GM18526 (cell line): Measurements from ENCODE around the gene ST8SIA6.

ENCODE experiments used
- POLR2A ChIP-seq: IDR thresholded peaks from 3 replicates; pipeline ENCODE4 v1.6.1; 2011; ENCODE audit not compliant: insufficient read length; ENCODE audit errors: extremely low read depth

Gene ST8SIA6

GRCh38 chr10:17415046-17415658 lies 39.2 kb downstream of the ST8SIA6 start:
- no peak for TF ChIP-seq POLR2A

- TF ChIP-seq POLR2A = no peak
Measured at GRCh38 chr10:17414484-17414883, 39.9 kb downstream of the ST8SIA6 start.

- TF ChIP-seq POLR2A = no peak
Measured at GRCh38 chr10:17413876-17414275, 40.5 kb downstream of the ST8SIA6 start.

- TF ChIP-seq POLR2A = no peak
Measured at GRCh38 chr10:17412323-17412722, 42.1 kb downstream of the ST8SIA6 start.

GRCh38 chr10:17410907-17411306 lies 43.5 kb downstream of the ST8SIA6 start:
- no peak for TF ChIP-seq POLR2A

GRCh38 chr10:17409170-17409733 lies 45.1 kb downstream of the ST8SIA6 start:
- TF ChIP-seq POLR2A = no peak

GRCh38 chr10:17407047-17407446 lies 47.3 kb downstream of the ST8SIA6 start:
- TF ChIP-seq POLR2A = no peak

- no peak for TF ChIP-seq POLR2A
Measured at GRCh38 chr10:17406036-17406834, 48.2 kb downstream of the ST8SIA6 start.

GRCh38 chr10:17403161-17403560 lies 51.2 kb downstream of the ST8SIA6 start:
- no peak for TF ChIP-seq POLR2A

GRCh38 chr10:17396004-17396403 lies 58.4 kb downstream of the ST8SIA6 start:
- TF ChIP-seq POLR2A = no peak

GRCh38 chr10:17394854-17395253 lies 59.5 kb downstream of the ST8SIA6 start:
- no peak for TF ChIP-seq POLR2A

- TF ChIP-seq POLR2A = no peak
Measured at GRCh38 chr10:17387861-17388503, 66.4 kb downstream of the ST8SIA6 start.

- TF ChIP-seq POLR2A = no peak
Measured at GRCh38 chr10:17386616-17387075, 67.7 kb downstream of the ST8SIA6 start.

- TF ChIP-seq POLR2A = no peak
Measured at GRCh38 chr10:17386021-17386420, 68.4 kb downstream of the ST8SIA6 start.

GRCh38 chr10:17385066-17385465 lies 69.3 kb downstream of the ST8SIA6 start:
- TF ChIP-seq POLR2A = no peak
